ENCODE results near the gene POP4. TPM values are rescaled to one million over a fixed set of nuclear protein-coding genes. Genes with fewer than 3 reads are reported as not detected.
"Not testable (repeated sequence)": the region's sequence is repeated elsewhere in the genome, so short reads cannot be mapped to it uniquely, and the experiment has no call there.

Gene POP4
- total RNA-seq, 1 experiment from 2014 or later = 48.0 TPM

GRCh38 chr19:29610574-29611271 lies 4.6 kb downstream of the POP4 start:
- DNase-seq (ENCODE audit: extremely low read depth, low read depth) = peak; percentile 58

- DNase-seq (ENCODE audit: extremely low read depth, low read depth) = no peak
Observed at GRCh38 chr19:29612121-29612520, 6.0 kb downstream of the POP4 start.

- DNase-seq (ENCODE audit: extremely low read depth, low read depth) = no peak
Observed at GRCh38 chr19:29612801-29613595, 6.9 kb downstream of the POP4 start.

GRCh38 chr19:29614046-29614445 lies 8.0 kb downstream of the POP4 start:
- no peak for DNase-seq (ENCODE audit: extremely low read depth, low read depth)

- no peak for DNase-seq (ENCODE audit: extremely low read depth, low read depth)
Observed at GRCh38 chr19:29614780-29615179, 8.7 kb downstream of the POP4 start.

- no peak for DNase-seq (ENCODE audit: extremely low read depth, low read depth)
Observed at GRCh38 chr19:29615891-29616425, 9.9 kb downstream of the POP4 start.

- no peak for DNase-seq (ENCODE audit: extremely low read depth, low read depth)
Observed at GRCh38 chr19:29616541-29616940, 10.5 kb downstream of the POP4 start.

GRCh38 chr19:29617366-29618266 lies 11.5 kb downstream of the POP4 start:
- no peak for DNase-seq (ENCODE audit: extremely low read depth, low read depth)

GRCh38 chr19:29618434-29618833 lies 12.4 kb downstream of the POP4 start:
- no peak for DNase-seq (ENCODE audit: extremely low read depth, low read depth)

- no peak for DNase-seq (ENCODE audit: extremely low read depth, low read depth)
Observed at GRCh38 chr19:29618871-29619270, 12.8 kb downstream of the POP4 start.

GRCh38 chr19:29620931-29621351 lies 14.9 kb downstream of the POP4 start:
- DNase-seq (ENCODE audit: extremely low read depth, low read depth) = no peak

- no peak for DNase-seq (ENCODE audit: extremely low read depth, low read depth)
Observed at GRCh38 chr19:29622166-29623070, 16.3 kb downstream of the POP4 start.

GRCh38 chr19:29623726-29624488 lies 17.8 kb downstream of the POP4 start:
- no peak for DNase-seq (ENCODE audit: extremely low read depth, low read depth)

- no peak for DNase-seq (ENCODE audit: extremely low read depth, low read depth)
Observed at GRCh38 chr19:29624489-29625185, 18.6 kb downstream of the POP4 start.

GRCh38 chr19:29625186-29625651 lies 19.1 kb downstream of the POP4 start:
- no peak for DNase-seq (ENCODE audit: extremely low read depth, low read depth)

GRCh38 chr19:29626386-29626785 lies 20.3 kb downstream of the POP4 start:
- no peak for DNase-seq (ENCODE audit: extremely low read depth, low read depth)

- DNase-seq (ENCODE audit: extremely low read depth, low read depth) = not testable (repeated sequence)
Observed at GRCh38 chr19:29626832-29627231, 20.7 kb downstream of the POP4 start.

GRCh38 chr19:29628661-29629385 lies 22.7 kb downstream of the POP4 start:
- no peak for DNase-seq (ENCODE audit: extremely low read depth, low read depth)

All from NCI-H460 (cell line).